HG02943 (cell line): ENCODE results near the gene CBX5.
"Not testable (repeated sequence)": the region's sequence is repeated elsewhere in the genome, so short reads cannot be mapped to it uniquely, and the experiment has no call there.

Experiments
- ATAC-seq: cut with Tn5 transposase; IDR thresholded peaks from one replicate; pipeline ENCODE4 v1.9.1; 2021; ENCODE audit warnings: mild to moderate bottlenecking, low read depth, moderate library complexity; ENCODE audit not compliant: unreplicated experiment

CBX5 gene

DNA sequence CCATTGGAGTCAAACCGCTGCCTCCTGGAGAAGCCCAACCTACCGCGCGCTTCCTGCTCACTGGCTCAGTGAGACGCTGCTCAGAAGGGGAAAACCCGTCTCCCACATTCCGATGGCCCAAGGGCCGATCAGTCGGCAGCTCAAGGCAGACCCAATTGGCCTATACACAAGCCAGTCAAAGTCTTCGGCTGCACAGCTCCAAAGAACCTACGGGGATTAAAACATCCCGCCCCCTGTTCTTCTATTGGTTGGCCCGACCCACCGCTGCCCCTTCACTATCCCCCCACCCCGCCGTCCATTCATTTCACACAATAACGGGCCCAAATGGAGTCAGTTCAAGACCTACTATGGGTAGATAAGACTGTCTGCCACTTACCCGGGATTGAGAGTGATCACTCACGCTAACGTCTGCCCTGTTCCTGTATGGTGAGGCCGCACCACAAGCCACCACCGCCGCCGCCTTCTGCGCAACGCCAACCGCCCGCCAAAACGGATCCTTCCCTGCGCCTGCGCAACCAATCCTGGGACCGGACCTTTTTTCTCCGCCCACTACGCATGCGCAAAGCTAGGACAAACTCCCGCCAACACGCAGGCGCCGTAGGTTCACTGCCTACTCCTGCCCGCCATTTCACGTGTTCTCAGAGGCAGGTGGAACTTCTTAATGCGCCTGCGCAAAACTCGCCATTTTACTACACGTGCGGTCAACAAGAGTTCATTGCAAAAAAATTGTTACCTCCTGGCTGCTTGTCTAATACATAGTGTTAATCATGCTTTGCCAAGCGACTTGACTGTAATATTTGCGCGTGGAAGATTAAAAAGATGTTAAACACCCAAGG is at the start of gene CBX5:
TSS of gene CBX5 (minus strand) at position 491 of the 836 bp plus-strand sequence. CDS start 22,472 bp downstream, outside the sequence.
- peak; percentile 65 for ATAC-seq

GRCh38 chr12:54328595-54329337 is 48.8 kb upstream of the CBX5 start:
- no peak for ATAC-seq

DNA sequence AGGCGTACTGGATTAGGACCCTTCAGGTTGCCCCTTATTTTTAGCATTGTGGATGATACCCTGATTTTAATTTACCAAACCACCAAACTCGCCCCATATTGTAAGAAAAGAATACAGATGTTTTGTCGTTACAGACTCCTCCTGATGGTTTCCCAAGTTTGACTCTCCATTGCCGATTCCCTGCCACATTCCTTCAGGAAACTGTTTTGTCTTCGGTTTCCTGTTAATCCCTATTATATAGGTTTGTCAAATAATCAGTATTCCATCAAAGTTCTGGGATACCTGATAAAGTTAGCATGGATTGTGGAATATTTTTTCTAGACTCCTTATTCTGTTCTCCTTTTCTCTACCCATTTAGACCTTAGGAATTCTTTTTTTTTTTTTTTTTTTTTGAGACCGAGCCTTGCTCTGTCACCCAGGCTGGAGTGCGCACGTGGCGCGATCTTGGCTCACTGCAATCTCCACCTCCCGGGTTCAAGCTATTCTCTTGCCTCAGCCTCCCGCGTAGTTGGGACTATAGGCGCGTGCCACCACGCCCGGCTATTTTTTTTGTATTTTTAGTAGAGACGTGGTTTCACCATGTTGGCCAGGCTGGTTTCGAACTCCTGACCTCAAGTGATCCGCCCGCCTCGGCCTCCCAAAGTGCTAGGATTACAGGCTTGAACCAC is 45.7 kb upstream of the CBX5 start:
- not testable (repeated sequence) for ATAC-seq

DNA sequence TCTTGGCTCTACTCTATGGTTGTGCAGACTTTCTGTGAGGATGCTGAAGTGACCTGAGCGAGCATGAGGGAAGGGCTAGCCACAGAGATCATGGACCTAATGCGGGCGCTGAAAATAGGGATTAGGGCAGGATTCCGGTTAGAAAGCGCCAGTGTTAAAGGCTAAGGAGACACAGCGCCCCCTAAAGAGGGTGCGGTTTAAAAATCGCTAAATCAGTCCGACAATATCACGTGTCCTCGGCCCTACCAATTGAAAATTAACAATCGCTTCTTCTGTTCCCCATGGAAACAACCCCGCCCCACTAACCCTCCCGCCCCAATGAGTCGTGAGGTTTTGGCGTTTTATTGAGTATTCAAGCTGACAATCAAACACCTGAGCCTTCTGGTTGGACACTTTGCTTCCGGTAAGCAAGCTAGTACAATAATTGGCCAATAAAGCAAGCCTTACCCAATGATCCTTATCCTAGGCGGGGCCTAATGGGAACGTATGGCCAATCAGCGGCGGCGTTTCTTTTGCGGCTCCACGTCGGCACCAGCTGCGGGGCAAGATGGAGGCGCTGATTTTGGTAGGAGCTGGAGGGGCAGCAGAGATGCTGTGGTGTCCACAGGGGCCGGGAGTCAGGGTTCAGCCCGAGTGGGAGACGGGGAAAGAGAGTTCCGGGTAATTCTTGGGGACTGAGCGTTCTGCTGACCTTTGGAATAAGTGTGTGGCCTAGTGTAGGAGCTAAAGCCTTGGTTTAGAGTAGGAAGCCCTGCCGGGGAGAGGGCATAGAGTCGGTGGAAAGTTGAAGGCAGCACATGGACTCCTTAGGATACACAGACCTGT is 44.9 kb upstream of the CBX5 start, which contains the start of gene COPZ1:
TSS of gene COPZ1 (plus strand) at position 515 of the 825 bp plus-strand sequence. CDS start at position 548, 33 bp downstream.
- ATAC-seq, result peak; percentile 99

- ATAC-seq, result no peak
These were observed 41.4 kb upstream of the CBX5 start for GRCh38 chr12:54321363-54321762.

DNA sequence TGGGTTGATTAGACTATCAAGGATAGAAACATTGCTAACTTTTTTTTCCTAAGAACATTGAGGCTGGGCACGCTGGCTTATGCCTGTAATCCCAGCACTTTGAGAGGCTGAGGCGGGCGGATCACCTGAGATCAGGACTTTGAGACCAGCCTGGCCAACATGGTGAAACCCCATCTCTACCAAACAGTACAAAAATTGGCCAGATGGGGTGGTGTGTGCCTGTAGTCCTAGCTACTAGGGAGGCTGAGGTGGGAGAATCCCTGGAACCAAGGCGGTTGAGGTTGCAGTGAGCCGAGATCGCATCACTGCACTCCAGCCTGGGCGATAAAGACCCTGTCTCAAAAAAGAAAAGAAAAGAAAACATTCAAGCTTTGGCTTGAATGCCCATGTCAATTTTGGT is 32.4 kb upstream of the CBX5 start:
- ATAC-seq, result not testable (repeated sequence)

DNA sequence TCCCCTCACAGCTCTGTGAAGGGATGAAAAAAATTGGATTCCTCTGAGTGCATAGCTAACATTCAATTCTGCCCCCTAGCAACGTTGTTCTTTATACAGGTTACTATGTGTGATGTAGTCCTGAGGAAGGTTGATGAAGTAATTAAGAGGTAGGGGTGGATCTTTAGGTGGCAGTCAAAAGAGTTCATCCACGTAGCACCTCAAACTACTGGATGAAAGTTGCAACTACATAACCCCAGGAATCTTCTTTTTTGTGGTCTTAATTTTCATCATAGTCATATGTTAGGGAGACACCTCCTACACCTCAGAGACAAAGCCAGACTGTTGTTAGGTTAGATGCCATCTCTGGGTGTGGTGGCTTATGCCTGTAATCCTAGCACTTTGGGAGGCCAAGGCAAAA is 31.1 kb upstream of the CBX5 start:
- no peak for ATAC-seq

DNA sequence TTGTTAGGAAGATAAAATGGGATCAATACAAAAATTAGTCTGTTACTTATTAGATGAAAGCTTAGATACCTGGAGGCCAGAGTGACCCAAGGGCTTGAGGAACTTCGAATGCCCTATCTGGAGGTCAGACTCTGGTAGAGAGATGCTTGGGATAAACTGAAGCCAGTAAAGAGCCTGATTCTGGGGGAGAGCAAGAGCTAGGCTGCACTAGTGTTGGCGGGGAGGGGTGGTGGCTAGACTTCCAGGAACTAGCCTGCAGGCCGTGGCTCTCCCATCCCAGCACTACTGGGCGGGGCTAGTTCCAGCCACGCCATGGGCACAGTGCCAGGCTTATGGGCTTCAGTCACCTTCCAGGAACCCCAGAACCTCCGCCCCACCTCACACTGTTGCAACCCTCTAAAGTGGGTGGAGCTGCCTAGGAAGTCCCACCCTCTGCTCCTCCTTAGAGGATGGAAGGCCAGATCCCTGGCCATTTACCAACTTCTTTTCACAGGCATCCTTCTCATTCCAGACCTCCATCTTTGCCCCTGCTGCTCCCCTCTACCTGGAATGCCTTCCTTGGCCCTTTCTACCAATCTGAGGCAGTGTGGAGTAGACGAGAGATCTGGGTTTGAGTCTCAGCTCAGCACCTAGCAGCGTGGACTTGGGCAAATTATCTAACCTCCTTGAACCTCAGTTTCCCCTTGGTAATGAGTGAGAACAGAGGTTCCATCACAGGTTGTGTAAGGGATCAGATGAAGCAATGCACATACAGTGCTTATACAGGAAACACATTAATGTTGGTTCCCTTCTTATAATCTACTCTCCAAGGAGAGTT is 27.2 kb upstream of the CBX5 start:
- no peak for ATAC-seq

GRCh38 chr12:54304187-54304810 is 24.4 kb upstream of the CBX5 start:
- no peak for ATAC-seq

DNA sequence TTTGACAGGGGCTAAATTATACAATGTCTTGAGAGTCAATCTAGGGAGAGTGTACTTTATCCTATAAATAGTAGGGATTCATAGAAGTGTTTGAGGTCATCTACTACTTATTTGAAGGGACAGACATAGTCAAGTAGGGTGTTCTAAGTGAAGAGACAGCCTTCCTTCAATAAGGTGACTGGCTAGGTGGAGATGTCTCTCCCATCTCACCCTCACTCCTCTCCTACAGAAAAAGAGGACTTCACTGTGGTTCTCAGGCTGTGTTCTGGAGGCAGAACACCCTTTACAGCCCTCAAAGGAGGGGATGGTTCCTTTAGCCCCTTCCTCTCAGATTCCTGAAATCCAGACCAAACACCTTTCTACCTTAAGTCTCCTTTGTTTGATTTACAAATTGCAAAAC is 23.7 kb upstream of the CBX5 start:
- no peak for ATAC-seq

- ATAC-seq, result no peak
These were observed 21.6 kb upstream of the CBX5 start for GRCh38 chr12:54301428-54302048.

DNA sequence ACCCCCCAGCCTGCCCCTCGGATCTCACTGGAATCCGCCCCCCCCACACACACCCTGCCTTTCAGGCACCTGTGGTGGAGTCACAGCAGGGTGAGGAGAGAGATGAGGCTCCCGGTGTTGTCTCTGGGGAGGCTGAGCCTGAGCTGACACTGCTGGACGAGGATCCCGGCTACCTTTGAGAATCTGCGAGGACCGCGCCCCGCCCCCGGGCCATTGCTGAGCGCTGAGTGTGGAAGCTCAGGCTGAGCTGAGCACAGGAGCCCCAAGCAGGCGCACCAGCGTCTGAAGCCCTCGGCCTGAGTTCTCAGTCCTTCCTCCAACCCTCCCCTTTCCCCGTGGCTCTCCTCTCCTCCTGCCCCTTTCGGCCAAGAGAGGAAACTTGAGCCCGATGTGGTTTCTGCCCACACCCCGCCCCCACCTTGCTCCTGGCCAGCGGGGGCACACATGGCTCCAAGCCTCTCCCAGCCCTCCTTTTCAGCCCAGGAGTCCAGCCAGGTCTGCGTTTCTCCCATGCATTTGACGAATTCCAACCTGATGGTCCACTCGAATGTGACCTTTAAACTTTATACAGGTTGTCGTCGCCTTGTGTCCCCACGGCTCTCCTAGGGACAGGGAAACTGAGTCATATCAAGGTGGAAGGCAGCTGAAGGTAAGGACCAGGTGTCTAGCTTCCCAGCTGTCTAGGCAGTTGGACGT is 21.0 kb upstream of the CBX5 start, which contains the start of gene NFE2:
TSS of gene NFE2 (minus strand) at position 284 of the 696 bp plus-strand sequence. CDS start 5,767 bp downstream, outside the sequence.
- no peak for ATAC-seq

DNA sequence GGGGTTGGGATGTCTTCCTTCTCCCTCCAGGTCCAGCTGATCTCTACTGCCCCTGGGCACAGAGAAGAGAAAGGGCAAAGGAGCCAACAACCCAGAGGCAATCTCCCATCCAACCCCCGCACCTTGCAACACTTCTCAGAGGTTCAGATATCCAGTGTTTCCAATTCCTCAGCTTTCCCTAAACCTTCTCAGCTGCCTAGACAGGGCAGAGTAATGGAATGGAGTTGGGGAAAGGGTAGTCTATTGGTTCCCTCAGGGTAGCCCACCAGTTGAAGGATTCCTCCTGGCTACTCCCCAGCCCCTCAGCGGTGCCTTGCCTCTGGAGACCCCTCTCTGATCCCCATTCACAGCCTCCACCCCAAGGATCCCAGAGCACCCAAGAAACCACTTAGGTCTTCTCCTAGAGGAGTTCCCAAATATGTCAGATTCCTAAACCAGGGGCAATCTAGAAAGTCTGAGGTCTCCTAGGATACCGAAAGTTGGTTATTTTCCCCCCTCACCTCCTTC is 20.4 kb upstream of the CBX5 start:
- ATAC-seq, result no peak

DNA sequence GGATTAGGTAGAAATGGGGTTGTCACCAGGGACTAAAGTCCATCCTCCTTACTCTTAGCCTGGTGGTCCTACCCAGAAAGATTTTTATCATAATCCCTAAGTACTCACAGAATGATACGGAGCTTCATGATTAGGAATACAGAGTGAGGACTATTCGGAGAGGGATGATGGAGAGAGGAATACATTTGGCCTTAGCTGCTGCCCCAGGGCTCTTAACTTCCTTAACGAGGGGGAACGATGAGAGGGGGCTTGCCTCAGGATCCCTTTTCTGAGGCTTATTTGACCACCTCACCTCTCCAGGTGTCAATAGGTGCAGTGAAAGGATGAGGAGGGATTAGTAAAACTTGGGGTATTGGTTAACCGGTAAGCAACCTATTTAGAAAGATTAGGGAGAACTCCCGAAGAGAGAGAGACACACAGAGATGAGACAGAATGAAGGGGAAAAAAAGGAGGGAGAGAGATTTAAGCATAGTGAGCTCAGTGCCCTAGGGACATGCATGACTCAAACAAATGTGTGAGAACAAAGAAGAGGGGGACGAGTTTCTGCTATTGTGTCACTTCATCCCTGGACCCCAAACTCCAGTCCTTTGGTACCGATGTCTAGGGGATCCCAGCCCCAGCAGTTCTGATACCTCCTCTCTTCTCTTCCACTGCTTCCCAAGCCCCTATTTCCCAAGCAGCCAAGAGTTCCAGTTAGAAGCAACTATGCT is 19.7 kb upstream of the CBX5 start:
- ATAC-seq, result no peak

DNA sequence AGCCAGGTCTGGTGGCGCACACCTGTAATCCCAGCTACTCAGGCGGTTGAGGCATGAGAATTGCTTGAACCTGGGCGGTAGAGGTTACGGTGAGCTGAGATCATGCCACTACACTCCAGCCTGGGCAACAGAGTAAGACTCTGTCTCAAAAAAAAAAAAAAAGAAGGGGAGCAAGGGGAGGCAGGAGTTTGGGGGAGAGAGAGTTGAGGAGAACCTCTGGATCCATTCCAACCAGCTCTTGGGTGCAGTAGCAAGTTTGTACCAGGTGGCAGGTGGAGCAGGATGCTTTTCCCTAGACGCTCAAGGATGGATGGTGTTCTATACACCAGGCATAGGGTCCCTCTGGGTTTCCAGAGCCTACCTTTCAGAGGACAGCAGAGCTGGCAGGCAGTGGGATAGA is 19.0 kb upstream of the CBX5 start:
- ATAC-seq, result no peak

DNA sequence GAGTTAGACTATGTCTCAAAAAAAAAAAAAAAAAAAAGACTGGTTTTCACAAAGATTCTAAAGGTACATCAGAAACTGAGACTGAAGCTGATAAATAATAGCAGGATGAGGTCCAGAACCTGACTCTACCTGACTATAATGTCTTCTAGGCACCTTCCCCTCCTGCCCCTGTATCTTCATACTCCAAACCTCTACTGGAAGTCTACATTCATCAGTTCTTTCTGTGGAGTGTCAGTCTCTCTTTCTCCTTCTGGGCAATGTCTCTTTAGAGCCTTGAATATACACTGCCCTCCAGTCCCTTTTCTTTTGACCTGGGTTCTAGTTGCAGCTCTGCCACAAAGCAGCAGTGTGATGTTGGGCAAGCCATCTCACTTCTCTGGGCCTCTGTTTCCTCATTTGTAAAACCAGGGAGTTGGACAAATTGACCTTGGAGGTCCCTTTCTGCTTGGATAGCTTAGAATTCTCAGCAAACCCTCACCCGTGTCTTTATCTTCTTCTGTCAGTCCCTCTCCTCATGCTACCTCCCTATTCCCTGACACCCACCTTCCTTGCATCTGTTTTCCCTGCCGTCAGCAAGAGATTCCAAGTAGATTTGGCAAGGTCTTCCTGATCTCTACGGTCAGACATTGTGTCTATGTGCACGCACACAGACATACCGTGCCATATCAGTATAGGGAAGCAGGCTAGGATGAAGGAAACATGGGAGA is 16.6 kb upstream of the CBX5 start:
- ATAC-seq, result no peak
